Ammon's horn (tissue), 1 donor: ENCODE measurements around the gene RUBCNL.

Source experiments
- DNase-seq: peaks from one replicate; pipeline ENCODE4 v3.0.0-alpha.2; 2016; ENCODE audit warnings: low spot score

RUBCNL gene

DNA sequence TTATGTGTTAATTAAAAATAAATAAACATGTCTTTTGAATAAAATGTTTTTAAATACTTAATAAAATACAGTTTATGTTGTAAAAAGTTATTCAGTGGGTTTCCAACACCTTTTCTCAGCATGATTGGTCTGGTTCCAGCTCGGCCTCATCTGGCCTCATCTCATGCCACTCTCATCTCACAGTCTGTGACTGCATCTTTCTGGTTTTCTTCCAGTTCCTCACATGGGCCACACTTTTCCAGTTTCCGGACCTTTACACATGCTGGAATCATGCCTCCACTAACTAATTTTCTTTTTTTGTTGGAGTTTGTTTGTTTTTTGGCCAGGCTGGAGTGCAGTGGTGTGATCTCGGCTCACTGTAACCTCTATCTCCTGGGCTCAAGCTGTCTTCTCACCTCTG lies 82.5 kb downstream of the RUBCNL start:
- no peak for DNase-seq

DNA sequence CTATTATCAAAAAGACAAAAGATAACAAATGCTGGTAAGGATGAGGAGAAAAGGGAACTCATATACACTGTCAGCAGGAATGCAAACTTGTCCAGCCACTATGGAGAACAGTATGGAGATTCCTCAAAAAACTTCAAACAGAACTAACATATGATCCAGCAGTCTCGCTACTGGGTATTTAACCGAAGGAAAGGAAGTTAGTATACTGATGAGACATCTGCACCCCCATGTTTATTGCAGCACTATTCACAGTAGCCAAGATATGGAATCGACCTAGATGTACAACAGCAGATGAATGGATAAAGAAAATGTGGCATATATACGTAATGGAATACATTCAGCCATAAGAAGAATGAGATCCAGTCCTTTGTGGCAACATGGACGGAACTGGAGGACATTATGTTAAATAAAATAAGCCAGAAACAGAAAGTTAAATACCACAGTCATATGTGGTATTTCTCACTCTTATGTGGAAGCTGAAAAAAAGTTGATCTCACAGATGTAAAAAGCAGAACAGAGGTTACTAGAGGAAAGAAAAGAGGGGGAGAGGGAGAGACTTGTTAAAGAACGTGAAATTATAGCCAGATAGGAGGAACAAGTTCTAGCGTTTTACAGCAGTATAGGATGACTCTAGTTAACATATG lies 83.2 kb downstream of the RUBCNL start:
- no peak for DNase-seq

DNA sequence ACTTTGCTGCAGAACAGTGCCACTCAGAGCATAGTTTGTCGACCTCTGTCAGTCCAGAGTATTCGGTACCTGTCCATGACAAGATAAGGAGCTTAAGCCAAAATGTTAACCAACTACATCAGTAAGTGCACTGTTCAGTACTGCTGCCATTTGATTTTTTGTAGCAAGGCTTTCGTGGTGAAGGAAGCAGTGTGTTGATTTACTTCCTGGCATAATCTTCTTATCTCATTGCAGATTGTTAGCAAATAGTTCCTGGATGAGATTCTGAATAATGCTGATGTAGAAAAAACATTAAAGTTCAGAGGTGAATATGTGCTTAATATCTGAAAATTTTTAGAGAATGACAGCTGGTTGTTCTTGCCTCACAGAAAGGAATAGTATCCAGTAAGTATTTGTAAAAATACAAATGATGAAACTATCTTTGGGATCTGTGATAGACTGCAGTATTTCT lies 89.7 kb downstream of the RUBCNL start:
- no peak for DNase-seq

DNA sequence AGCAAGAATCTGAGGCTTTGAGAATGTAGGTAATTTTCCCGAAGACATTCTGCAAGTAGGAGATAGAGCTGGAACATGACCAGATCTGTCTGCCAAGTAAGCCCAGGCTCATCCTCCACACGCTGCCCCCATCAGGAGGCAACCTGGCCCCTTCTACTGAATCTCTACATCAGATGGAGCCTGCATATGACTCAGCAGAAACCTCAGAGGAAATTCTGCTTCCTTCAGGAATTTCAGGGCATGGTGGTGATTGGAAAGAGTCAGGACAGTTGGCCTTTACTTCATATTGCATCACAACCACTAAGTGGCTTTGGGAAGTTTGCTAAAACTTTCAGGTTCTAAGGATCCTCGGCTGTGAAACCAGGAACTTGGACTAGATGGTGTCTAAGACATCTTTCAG lies 90.1 kb downstream of the RUBCNL start:
- DNase-seq: no peak

DNA sequence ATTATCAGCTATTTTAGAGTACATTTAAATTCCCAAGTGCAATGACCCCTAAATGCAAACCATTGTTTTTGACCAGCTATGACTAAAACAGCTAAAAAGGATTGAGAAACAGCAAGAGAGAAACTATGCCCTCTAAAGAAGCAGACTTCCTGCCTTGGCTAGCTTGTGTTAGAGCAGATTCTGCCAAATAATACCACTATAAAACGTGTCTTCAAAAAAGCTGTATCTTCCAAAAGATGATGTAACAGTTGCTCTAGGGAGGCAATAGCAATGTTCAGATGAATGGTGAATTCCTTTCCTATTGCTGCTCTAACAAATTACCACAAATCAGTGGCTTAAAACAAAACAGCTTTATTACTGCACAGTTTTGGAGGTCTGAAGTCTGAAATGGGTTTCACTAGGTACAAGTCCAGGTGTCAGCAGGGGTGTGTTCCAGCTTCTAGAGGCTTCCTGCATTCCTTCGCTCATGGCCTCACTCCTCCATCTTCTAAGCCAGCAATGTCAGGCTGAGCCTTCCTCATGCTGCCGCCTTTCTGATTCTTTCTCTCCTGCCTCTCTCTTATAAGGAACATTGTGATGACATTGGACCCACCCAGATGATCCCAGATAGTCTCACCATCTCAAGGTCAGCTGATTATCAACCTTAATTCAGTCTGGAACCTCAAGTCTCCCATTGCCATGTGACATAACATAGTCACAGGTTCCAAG lies 90.8 kb downstream of the RUBCNL start:
- no peak for DNase-seq

DNA sequence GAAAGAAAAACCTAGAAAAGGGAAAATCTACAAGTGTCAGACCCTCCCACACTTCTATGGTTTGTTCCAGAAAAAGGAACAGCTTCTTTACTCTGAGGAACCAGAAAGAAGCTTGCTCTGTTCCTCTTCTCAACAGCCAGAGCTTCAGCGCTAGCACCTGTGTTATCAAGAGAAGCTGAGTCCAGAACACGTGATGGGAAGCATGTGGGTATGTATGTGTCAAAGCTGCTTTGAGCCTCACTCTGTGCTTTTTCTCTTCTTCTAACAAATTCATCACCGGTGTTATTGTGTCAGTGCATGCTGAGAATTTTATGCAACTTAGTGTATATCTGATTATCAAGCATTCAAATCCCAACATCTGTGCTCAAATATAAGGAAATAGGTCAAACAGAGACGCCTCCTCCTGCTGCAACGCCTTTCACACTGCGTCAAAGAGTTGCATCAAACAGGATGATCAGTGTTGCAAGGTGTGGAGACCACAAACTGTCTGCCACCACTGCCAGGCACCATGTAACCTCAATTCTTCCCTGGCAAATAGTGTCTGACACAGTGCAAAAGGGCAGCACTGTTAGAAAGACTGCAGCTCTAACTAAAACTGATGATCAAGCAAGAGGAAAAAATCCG lies 91.4 kb downstream of the RUBCNL start:
- peak; percentile 51 for DNase-seq

DNA sequence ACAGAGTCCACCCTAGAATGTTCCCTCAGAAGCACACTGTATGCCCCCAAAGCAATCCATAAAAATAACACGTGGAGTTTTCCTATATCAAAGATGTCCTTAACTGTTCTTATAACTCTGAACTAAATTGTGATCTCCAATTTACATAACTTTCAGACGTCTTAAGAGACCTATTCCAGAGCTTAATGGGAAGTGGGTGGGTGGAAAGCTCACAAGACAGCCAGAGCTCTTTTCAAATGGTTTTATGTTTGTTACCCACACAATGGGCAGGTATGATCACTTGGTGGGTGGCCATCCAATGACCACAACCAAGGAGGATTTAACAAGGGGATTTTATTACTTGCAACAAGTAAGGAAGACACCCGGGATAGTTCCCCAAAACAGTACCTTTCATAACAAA lies 93.6 kb downstream of the RUBCNL start:
- no peak for DNase-seq
